Measurements from ENCODE around the gene PEF1. TPM values are rescaled to one million over a fixed set of nuclear protein-coding genes. Genes with fewer than 3 reads are reported as not detected.

PEF1 gene
- total RNA-seq, 1 experiment from 2014 or later, result 33.7 TPM

GRCh38 chr1:31673433-31673832, 28.8 kb upstream of the PEF1 start:
- no peak for ATAC-seq
- ChIA-PET POLR2A (no interaction called here), CTCF (interaction anchor here (1.0 to 4.1 kb wide), 4 partner anchors 9 to 290 kb away, joined by 3 to 46 read pairs (median 4); no protein-coding TSS in a partner anchor)
- Mint-ChIP-seq H3K27ac (no peak overlapping the region), H3K4me1 (peaks cover 16% of the 10 kb centered on the region), H3K27me3 (ENCODE audit: low read depth) (no peaks in the 10 kb centered on the region), H3K4me3 (no peak overlapping the region), H3K9me3 (no peaks in the 10 kb centered on the region), H3K36me3 (no peaks in the 10 kb centered on the region)
- DNase-seq (ENCODE audit: low spot score), result no peak
- TF ChIP-seq E2F5 (CRISPR knock-in tag; IDR thresholded peaks at IDR 0.05) (no peak), IRF1 (CRISPR knock-in tag; IDR thresholded peaks at IDR 0.05) (no peak), SP1 (CRISPR knock-in tag; conservative IDR thresholded peaks at IDR 0.05) (no peak), TEAD4 (CRISPR knock-in tag; IDR thresholded peaks at IDR 0.05) (no peak), E2F4 (CRISPR knock-in tag; IDR thresholded peaks at IDR 0.05; ENCODE audit: borderline replicate concordance, low read depth) (no peak), ZMAT4 (CRISPR knock-in tag; IDR thresholded peaks at IDR 0.05) (no peak), ERG (CRISPR knock-in tag; IDR thresholded peaks at IDR 0.05) (no peak), JUN (CRISPR knock-in tag; IDR thresholded peaks at IDR 0.05) (no peak), MLX (CRISPR knock-in tag; IDR thresholded peaks at IDR 0.05) (no peak), ZBTB21 (CRISPR knock-in tag; IDR thresholded peaks at IDR 0.05; ENCODE audit: borderline replicate concordance) (no peak), FOXP1 (CRISPR knock-in tag; IDR thresholded peaks at IDR 0.05; ENCODE audit: borderline replicate concordance) (no peak), SMAD3 (CRISPR knock-in tag; IDR thresholded peaks at IDR 0.05; ENCODE audit: borderline replicate concordance) (no peak), PRRX2 (CRISPR knock-in tag; IDR thresholded peaks at IDR 0.05) (no peak), CREB1 (CRISPR knock-in tag; IDR thresholded peaks at IDR 0.05) (no peak), FOXJ3 (CRISPR knock-in tag; IDR thresholded peaks at IDR 0.05; ENCODE audit: borderline replicate concordance) (no peak)

- no peak; the same call in 1 of the 2 replicates for ATAC-seq
- Mint-ChIP-seq H3K27ac (no peak overlapping the region), H3K27me3 (ENCODE audit: low read depth) (no peaks in the 10 kb centered on the region), H3K36me3 (no peaks in the 10 kb centered on the region), H3K4me1 (peaks cover 16% of the 10 kb centered on the region), H3K4me3 (no peak overlapping the region), H3K9me3 (no peaks in the 10 kb centered on the region)
- DNase-seq (ENCODE audit: low spot score), result no peak
- ChIA-PET CTCF (interaction anchor here (0.6 to 4.1 kb wide), 6 partner anchors 9 to 291 kb away, joined by 3 to 46 read pairs (median 4); no protein-coding TSS in a partner anchor), POLR2A (no interaction called here)
- no peak for TF ChIP-seq ZNF263 (CRISPR knock-in tag; IDR thresholded peaks at IDR 0.05; ENCODE audit: low read depth)
- TF ChIP-seq RELA (CRISPR knock-in tag; IDR thresholded peaks at IDR 0.05; ENCODE audit: borderline replicate concordance), result no peak
- TF ChIP-seq ATF2 (CRISPR knock-in tag; IDR thresholded peaks at IDR 0.05; ENCODE audit: borderline replicate concordance, low read depth), result no peak
- TF ChIP-seq ZNF121 (CRISPR knock-in tag; IDR thresholded peaks at IDR 0.05), result no peak
- TF ChIP-seq ETV6 (CRISPR knock-in tag; IDR thresholded peaks at IDR 0.05), result no peak
- no peak for TF ChIP-seq JAZF1 (CRISPR knock-in tag; IDR thresholded peaks at IDR 0.05)
- TF ChIP-seq RORB (CRISPR knock-in tag; IDR thresholded peaks at IDR 0.05), result no peak
- no peak for TF ChIP-seq NFE2L1 (CRISPR knock-in tag; IDR thresholded peaks at IDR 0.05)
- no peak for TF ChIP-seq GRHL2 (CRISPR knock-in tag; IDR thresholded peaks at IDR 0.05; ENCODE audit: insufficient replicate concordance, severe bottlenecking)
- TF ChIP-seq MLX (CRISPR knock-in tag; IDR thresholded peaks at IDR 0.05), result no peak
Measured at GRCh38 chr1:31672986-31673385, 28.3 kb upstream of the PEF1 start.

Measured in WTC11 (cell line).